ENCODE data around the gene ANO6.
"Not testable (repeated sequence)": the region's sequence is repeated elsewhere in the genome, so short reads cannot be mapped to it uniquely, and the experiment has no call there.

The ANO6 gene

DNA sequence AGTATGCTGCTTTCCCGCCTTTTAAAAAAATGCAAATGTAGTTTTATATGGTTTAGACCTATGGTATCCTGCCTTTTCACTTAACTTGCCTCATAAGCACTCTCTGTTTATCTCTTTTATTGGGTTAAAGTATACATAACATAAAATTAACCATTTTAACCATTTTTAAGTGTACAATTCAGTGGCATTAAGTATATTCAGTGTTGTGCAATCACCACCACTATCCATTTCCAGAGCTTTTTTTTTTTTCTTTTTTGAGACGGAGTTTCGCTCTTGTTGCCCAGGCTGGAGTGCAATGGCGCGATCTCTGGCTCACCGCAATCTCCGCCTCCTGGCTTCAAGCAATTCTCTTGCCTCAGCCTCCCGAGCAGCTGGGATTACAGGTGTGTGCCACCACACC, 46.3 kb downstream of the ANO6 start:
- H3K27me3 ChIP-seq (replicated peaks in 2 of 5; ENCODE audit: control insufficient read depth in 4 of 5, insufficient read depth in 5 of 5, low read length in 4 of 5); H3K4me3 ChIP-seq (ENCODE audit: control insufficient read depth in 1 of 7, extremely low read depth in 1 of 7, insufficient read depth in 4 of 7, low read depth in 2 of 7, low read length in 6 of 7); CTCF ChIA-PET; H3K27ac ChIP-seq (ENCODE audit: insufficient read depth in 1 of 2, low read depth in 1 of 2, low read length in 2 of 2, poor library complexity in 1 of 2, severe bottlenecking in 2 of 2); POLR2A ChIA-PET; H3K36me3 ChIP-seq (ENCODE audit: control insufficient read depth in 4 of 4, insufficient read depth in 4 of 4, low read length in 3 of 4); H3K9me3 ChIP-seq (ENCODE audit: control extremely low read depth in 1 of 5, control insufficient read depth in 4 of 5, insufficient read depth in 2 of 5, low read depth in 1 of 5, low read length in 4 of 5); DNase-seq: not testable (repeated sequence)
- peaks cover 8 to 17% (median 12%) of the 10 kb centered on the region in 4 experiments for H3K4me1 ChIP-seq (ENCODE audit: control extremely low read depth in 1 of 4, control insufficient read depth in 4 of 4, insufficient read depth in 4 of 4, low read length in 3 of 4)
- WGBS (ENCODE audit: insufficient coverage) = 100% methylated on average over 1 of the region's 8 CpGs

DNA sequence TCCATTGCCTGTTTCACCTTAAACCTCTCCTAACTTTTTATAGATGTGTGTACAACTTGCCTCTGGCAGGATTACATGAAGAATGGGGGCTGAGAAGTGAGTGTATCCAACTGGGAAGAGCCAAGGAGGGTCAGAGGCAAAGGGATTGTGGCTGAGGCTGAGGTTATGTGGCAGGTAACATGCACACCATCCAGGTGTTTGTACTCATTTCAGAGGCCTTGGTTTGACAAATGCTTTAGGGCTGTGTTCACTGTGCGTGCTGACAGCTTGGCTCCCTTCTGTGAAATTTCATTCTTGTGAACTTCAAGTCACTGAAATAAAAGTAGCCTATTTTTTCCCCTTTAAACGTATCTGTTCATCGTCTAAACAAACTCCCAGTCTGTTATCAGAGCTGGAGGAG, 47.7 kb downstream of the ANO6 start:
- ChIA-PET POLR2A (no interaction called here), CTCF (no interaction called here)

DNA sequence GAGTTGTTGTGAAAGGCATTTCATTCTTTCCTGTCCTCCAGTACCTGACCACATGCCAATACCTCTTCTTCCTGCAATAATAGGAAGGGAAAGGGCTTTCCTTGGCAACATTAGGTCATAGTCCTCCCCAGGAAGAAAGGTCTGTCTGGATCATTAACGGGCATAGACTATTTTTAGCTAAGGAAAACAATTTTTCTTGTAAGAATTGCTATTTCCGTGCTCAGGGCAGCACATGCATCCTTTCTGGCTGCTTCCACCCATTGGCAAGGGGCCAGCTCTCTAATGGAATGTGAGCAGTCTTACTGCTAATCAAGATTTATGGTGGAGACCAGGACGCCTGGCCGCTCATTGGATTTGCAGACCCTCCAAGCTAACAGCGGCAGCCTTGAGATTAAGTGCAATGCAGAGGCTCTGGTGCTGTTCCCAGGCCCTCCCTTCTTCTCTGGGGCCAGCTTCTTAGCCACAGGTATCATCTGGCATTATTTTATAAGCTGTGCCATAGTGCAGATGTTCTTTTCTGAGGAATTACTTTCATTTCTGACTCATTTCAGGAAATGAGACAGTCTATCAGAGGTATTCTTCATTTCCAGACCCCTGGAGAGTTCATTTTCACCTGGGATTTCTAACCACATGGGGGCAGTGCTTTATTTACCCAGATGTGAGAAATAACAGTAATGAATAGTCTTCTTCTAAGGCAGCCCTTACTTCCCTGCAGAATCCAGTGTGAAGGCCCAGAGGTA, 52.9 kb downstream of the ANO6 start:
- Histone ChIP-seq H3K27ac (ENCODE audit: insufficient read depth in 1 of 2, low read depth in 1 of 2, low read length in 2 of 2, poor library complexity in 1 of 2, severe bottlenecking in 2 of 2) (no peak overlapping the region), H3K36me3 (ENCODE audit: control insufficient read depth in 4 of 4, insufficient read depth in 4 of 4, low read length in 3 of 4) (peaks cover 0 to 3% (median 0%) of the 10 kb centered on the region in 4 experiments), H3K27me3 (replicated peaks in 2 of 5; ENCODE audit: control insufficient read depth in 4 of 5, insufficient read depth in 5 of 5, low read length in 4 of 5) (no peaks in the 10 kb centered on the region), H3K4me1 (ENCODE audit: control extremely low read depth in 1 of 4, control insufficient read depth in 4 of 4, insufficient read depth in 4 of 4, low read length in 3 of 4) (peaks cover 6 to 17% (median 11%) of the 10 kb centered on the region in 4 experiments), H3K9me3 (ENCODE audit: control extremely low read depth in 1 of 5, control insufficient read depth in 4 of 5, insufficient read depth in 2 of 5, low read depth in 1 of 5, low read length in 4 of 5) (no peaks in the 10 kb centered on the region), H3K4me3 (ENCODE audit: control insufficient read depth in 1 of 7, extremely low read depth in 1 of 7, insufficient read depth in 4 of 7, low read depth in 2 of 7, low read length in 6 of 7) (peak overlapping the region in 2 of 7 experiments; percentile 46 to 58)
- DNase-seq = peak; percentile 34 to 73 (median 64)
- whole genome bisulfite sequencing (ENCODE audit: insufficient coverage) = 1% methylated on average over 5 of the region's 5 CpGs
- ChIA-PET CTCF (interaction anchor here (0.7 to 1.8 kb wide), 3 partner anchors 16 to 84 kb away, joined by 3 to 10 read pairs (median 3); no protein-coding TSS in a partner anchor), POLR2A (interaction anchor here (1.6 kb wide), 1 partner anchor 53 kb away, joined by 3 read pairs; the partner anchor contains the start of gene ANO6)

More for the DNA sequence above, 47.7 kb downstream of the ANO6 start:
- Histone ChIP-seq H3K27me3 (replicated peaks in 2 of 5; ENCODE audit: control insufficient read depth in 4 of 5, insufficient read depth in 5 of 5, low read length in 4 of 5) (no peaks in the 10 kb centered on the region), H3K4me1 (ENCODE audit: control extremely low read depth in 1 of 4, control insufficient read depth in 4 of 4, insufficient read depth in 4 of 4, low read length in 3 of 4) (peaks cover 8 to 13% (median 11%) of the 10 kb centered on the region in 4 experiments), H3K4me3 (ENCODE audit: control insufficient read depth in 1 of 7, extremely low read depth in 1 of 7, insufficient read depth in 4 of 7, low read depth in 2 of 7, low read length in 6 of 7) (no peak overlapping the region), H3K9me3 (ENCODE audit: control extremely low read depth in 1 of 5, control insufficient read depth in 4 of 5, insufficient read depth in 2 of 5, low read depth in 1 of 5, low read length in 4 of 5) (no peaks in the 10 kb centered on the region), H3K27ac (ENCODE audit: insufficient read depth in 1 of 2, low read depth in 1 of 2, low read length in 2 of 2, poor library complexity in 1 of 2, severe bottlenecking in 2 of 2) (no peak overlapping the region), H3K36me3 (ENCODE audit: control insufficient read depth in 4 of 4, insufficient read depth in 4 of 4, low read length in 3 of 4) (no peaks in the 10 kb centered on the region)
- no peak for DNase-seq
- WGBS (ENCODE audit: insufficient coverage) = 100% methylated on average over 2 of the region's 3 CpGs

DNA sequence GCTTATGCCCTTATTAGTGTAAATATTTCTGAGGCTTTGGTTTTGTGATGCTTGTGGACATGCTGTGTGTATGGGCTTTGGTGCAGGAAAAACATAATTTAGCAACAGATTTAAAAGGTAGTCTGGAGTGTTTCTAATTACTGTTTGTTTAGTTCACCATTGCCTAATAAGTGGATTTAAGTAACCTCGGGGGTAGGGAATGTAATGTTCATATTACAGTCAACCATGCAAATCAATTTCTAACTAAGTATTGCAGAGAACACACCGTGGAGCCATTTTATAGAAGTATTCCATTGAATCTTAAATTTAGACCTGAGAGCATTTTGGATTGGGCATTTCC, 53.5 kb downstream of the ANO6 start:
- Histone ChIP-seq H3K36me3 (ENCODE audit: control insufficient read depth in 4 of 4, insufficient read depth in 4 of 4, low read length in 3 of 4) (peaks cover 0 to 5% (median 0%) of the 10 kb centered on the region in 4 experiments), H3K9me3 (ENCODE audit: control extremely low read depth in 1 of 5, control insufficient read depth in 4 of 5, insufficient read depth in 2 of 5, low read depth in 1 of 5, low read length in 4 of 5) (no peaks in the 10 kb centered on the region), H3K4me1 (ENCODE audit: control extremely low read depth in 1 of 4, control insufficient read depth in 4 of 4, insufficient read depth in 4 of 4, low read length in 3 of 4) (peaks cover 6 to 17% (median 11%) of the 10 kb centered on the region in 4 experiments), H3K4me3 (ENCODE audit: control insufficient read depth in 1 of 7, extremely low read depth in 1 of 7, insufficient read depth in 4 of 7, low read depth in 2 of 7, low read length in 6 of 7) (no peak overlapping the region), H3K27ac (ENCODE audit: insufficient read depth in 1 of 2, low read depth in 1 of 2, low read length in 2 of 2, poor library complexity in 1 of 2, severe bottlenecking in 2 of 2) (no peak overlapping the region), H3K27me3 (replicated peaks in 2 of 5; ENCODE audit: control insufficient read depth in 4 of 5, insufficient read depth in 5 of 5, low read length in 4 of 5) (no peaks in the 10 kb centered on the region)
- no peak for DNase-seq
- WGBS (ENCODE audit: insufficient coverage) = no CpG with 5 or more reads among the region's 2 CpGs
- POLR2A ChIA-PET = interaction anchor here (1.6 kb wide), 1 partner anchor 54 kb away, joined by 3 read pairs; the partner anchor contains the start of gene ANO6
- CTCF ChIA-PET = interaction anchor here (0.7 to 1.8 kb wide), 2 partner anchors 17 to 84 kb away, joined by 3 to 10 read pairs; no protein-coding TSS in a partner anchor

DNA sequence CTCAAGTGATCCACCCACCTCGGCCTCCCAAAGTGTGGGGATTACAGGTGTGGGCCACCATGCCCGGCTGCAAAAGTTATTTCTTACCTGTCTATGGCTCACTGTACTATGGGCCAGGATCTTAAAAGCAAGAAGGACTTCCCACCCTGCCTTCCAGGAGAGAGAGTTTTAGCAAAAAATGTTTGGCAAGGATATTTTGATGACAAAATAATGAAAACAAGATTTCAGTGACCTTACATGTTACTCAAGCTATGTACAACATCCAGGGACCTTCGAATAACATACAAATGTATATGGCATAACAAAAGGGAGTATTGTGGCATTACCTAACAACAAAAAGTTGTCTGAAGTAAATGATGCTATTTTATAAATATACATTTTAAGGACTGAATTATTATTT, 55.1 kb downstream of the ANO6 start:
- Histone ChIP-seq H3K4me1 (ENCODE audit: control extremely low read depth in 1 of 4, control insufficient read depth in 4 of 4, insufficient read depth in 4 of 4, low read length in 3 of 4) (peaks cover 6 to 17% (median 11%) of the 10 kb centered on the region in 4 experiments), H3K4me3 (ENCODE audit: control insufficient read depth in 1 of 7, extremely low read depth in 1 of 7, insufficient read depth in 4 of 7, low read depth in 2 of 7, low read length in 6 of 7) (no peak overlapping the region), H3K36me3 (ENCODE audit: control insufficient read depth in 4 of 4, insufficient read depth in 4 of 4, low read length in 3 of 4) (peaks cover 0 to 5% (median 0%) of the 10 kb centered on the region in 4 experiments), H3K9me3 (ENCODE audit: control extremely low read depth in 1 of 5, control insufficient read depth in 4 of 5, insufficient read depth in 2 of 5, low read depth in 1 of 5, low read length in 4 of 5) (no peaks in the 10 kb centered on the region), H3K27ac (ENCODE audit: insufficient read depth in 1 of 2, low read depth in 1 of 2, low read length in 2 of 2, poor library complexity in 1 of 2, severe bottlenecking in 2 of 2) (no peak overlapping the region), H3K27me3 (replicated peaks in 2 of 5; ENCODE audit: control insufficient read depth in 4 of 5, insufficient read depth in 5 of 5, low read length in 4 of 5) (no peaks in the 10 kb centered on the region)
- POLR2A ChIA-PET = no interaction called here
- DNase-seq = no peak
- WGBS (ENCODE audit: insufficient coverage) = 100% methylated on average over 1 of the region's 3 CpGs
- CTCF ChIA-PET = interaction anchor here (0.7 kb wide), 1 partner anchor 26 kb away, joined by 3 read pairs; no protein-coding TSS in a partner anchor

DNA sequence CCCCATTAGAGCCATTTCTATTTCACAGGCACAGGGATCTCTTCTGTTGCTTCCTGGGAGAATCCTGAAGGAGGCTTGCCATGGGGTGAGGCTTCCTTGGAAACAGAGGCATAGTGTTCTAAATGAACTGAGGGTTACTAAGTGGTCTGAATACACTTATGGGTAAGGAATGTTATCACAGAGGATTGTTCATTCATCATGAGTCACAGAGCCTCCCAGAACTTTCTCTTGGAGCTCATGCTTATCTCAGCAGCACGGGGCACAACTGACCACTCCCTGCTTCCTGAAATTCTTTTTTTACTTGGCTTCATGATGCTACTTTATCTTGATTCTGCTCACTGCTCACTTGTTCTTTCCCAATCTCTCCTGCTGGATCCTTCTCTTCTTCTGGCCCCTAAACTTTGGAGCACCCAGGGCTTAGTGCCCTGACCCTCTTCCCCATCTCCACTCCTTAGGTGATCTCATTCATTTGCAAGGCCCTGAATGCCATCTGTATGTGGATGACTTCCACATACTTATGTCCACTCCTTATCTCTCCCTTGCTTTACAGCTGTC, 57.9 kb downstream of the ANO6 start:
- Histone ChIP-seq H3K4me1 (ENCODE audit: control extremely low read depth in 1 of 4, control insufficient read depth in 4 of 4, insufficient read depth in 4 of 4, low read length in 3 of 4) (peaks cover 2 to 11% (median 6%) of the 10 kb centered on the region in 4 experiments), H3K9me3 (ENCODE audit: control extremely low read depth in 1 of 5, control insufficient read depth in 4 of 5, insufficient read depth in 2 of 5, low read depth in 1 of 5, low read length in 4 of 5) (no peaks in the 10 kb centered on the region), H3K27me3 (replicated peaks in 2 of 5; ENCODE audit: control insufficient read depth in 4 of 5, insufficient read depth in 5 of 5, low read length in 4 of 5) (no peaks in the 10 kb centered on the region), H3K27ac (ENCODE audit: insufficient read depth in 1 of 2, low read depth in 1 of 2, low read length in 2 of 2, poor library complexity in 1 of 2, severe bottlenecking in 2 of 2) (no peak overlapping the region), H3K36me3 (ENCODE audit: control insufficient read depth in 4 of 4, insufficient read depth in 4 of 4, low read length in 3 of 4) (peaks cover 0 to 5% (median 0%) of the 10 kb centered on the region in 4 experiments), H3K4me3 (ENCODE audit: control insufficient read depth in 1 of 7, extremely low read depth in 1 of 7, insufficient read depth in 4 of 7, low read depth in 2 of 7, low read length in 6 of 7) (no peak overlapping the region)
- CTCF ChIA-PET = no interaction called here
- no peak for DNase-seq
- POLR2A ChIA-PET = no interaction called here
- 75% methylated on average over 1 of the region's 1 CpG for WGBS (ENCODE audit: insufficient coverage)

DNA sequence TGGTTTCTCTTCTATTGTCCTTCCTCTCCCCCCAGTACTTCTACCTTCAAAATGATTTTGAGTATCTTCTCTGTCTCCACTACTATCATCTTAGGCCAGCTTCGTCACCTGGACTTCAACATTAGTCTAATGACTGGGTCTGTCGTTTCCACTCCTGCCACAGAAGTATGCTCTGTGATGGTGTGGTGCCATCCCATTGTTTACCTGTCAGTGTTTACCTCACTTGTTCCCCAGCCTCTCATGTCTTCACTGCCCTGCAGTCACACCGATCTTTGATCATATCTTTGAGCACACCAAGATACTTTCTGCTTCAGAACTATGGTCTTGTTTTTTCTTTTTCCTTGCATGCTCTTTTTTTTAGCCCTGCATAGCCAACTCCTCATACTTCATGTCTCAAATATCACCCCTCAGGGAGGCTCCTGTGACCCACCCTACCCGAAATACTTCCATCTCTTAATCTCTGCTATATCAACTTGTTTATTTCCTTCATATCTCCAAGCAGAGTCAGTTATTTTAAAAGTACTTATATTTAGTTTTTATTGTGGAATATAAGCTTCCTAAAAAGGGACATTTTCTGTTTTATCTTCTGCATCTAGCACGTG, 60.4 kb downstream of the ANO6 start:
- ChIA-PET POLR2A (no interaction called here), CTCF (no interaction called here)

More for the DNA sequence above, 60.4 kb downstream of the ANO6 start:
- Histone ChIP-seq H3K36me3 (ENCODE audit: control insufficient read depth in 4 of 4, insufficient read depth in 4 of 4, low read length in 3 of 4) (peaks cover 0 to 6% (median 3%) of the 10 kb centered on the region in 4 experiments), H3K4me3 (ENCODE audit: control insufficient read depth in 1 of 7, extremely low read depth in 1 of 7, insufficient read depth in 4 of 7, low read depth in 2 of 7, low read length in 6 of 7) (no peak overlapping the region), H3K27me3 (replicated peaks in 2 of 5; ENCODE audit: control insufficient read depth in 4 of 5, insufficient read depth in 5 of 5, low read length in 4 of 5) (no peaks in the 10 kb centered on the region), H3K4me1 (ENCODE audit: control extremely low read depth in 1 of 4, control insufficient read depth in 4 of 4, insufficient read depth in 4 of 4, low read length in 3 of 4) (no peaks in the 10 kb centered on the region), H3K27ac (ENCODE audit: insufficient read depth in 1 of 2, low read depth in 1 of 2, low read length in 2 of 2, poor library complexity in 1 of 2, severe bottlenecking in 2 of 2) (no peak overlapping the region), H3K9me3 (ENCODE audit: control extremely low read depth in 1 of 5, control insufficient read depth in 4 of 5, insufficient read depth in 2 of 5, low read depth in 1 of 5, low read length in 4 of 5) (no peaks in the 10 kb centered on the region)
- no peak for DNase-seq
- WGBS (ENCODE audit: insufficient coverage) = 88% methylated on average over 3 of the region's 5 CpGs

Data from common myeloid progenitor, CD34-positive (primary cell).